GM10266 (cell line): ENCODE data around the gene RAE1.

Experiments
- DNase-seq: peaks from one replicate; pipeline ENCODE4 v3.0.0; 2012; ENCODE audit errors: extremely low spot score
- TF ChIP-seq, protein P1 (sequence below): IDR thresholded peaks from 2 replicates; pipeline ENCODE4 v1.5.1; 2012; ENCODE audit warnings: mild to moderate bottlenecking, low read depth; ENCODE audit not compliant: control insufficient read depth, insufficient read depth; ENCODE audit errors: missing control alignments

RAE1 gene

DNA sequence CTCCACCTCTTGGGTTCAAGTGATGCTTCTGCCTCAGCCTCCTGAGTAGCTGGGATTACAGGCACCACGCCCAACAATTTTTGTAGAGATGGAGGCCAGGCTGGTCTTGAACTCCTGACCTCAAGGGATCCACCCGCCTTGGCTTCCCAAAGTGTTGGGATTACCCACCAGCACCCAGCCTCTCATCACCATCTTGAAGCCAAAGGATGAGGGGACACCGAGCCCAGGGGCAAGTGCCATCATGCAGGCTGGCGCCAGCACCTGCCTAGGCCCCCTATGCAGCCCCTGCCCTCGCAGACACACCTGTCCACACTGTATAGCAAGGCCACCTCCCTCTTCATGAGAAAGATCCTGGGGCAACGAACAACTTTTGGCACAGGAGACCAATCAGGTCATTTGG is 34.9 kb downstream of the RAE1 start:
- no peak for DNase-seq
- TF ChIP-seq, protein P1, sequence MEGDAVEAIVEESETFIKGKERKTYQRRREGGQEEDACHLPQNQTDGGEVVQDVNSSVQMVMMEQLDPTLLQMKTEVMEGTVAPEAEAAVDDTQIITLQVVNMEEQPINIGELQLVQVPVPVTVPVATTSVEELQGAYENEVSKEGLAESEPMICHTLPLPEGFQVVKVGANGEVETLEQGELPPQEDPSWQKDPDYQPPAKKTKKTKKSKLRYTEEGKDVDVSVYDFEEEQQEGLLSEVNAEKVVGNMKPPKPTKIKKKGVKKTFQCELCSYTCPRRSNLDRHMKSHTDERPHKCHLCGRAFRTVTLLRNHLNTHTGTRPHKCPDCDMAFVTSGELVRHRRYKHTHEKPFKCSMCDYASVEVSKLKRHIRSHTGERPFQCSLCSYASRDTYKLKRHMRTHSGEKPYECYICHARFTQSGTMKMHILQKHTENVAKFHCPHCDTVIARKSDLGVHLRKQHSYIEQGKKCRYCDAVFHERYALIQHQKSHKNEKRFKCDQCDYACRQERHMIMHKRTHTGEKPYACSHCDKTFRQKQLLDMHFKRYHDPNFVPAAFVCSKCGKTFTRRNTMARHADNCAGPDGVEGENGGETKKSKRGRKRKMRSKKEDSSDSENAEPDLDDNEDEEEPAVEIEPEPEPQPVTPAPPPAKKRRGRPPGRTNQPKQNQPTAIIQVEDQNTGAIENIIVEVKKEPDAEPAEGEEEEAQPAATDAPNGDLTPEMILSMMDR, result no peak

DNA sequence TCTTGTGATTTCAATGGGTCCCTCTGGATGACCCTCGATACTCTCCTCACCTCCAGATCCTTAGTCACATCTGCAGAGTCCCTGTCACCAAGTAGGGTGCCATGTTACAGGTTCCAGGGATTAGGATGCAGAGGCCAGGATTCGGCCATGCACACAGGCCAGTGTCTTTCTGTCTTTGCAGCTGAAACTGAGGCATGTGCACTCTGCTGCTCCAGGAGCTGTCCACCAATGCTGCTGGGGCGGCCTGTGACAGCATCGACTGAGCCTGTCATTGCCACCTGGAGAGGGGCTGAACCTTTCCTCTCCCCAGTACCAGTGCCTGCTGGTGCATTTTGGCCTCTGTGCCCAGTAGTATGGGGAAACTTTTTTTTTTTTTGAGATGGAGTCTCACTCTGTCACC is 35.7 kb downstream of the RAE1 start:
- TF ChIP-seq, protein P1, result no peak
- no peak for DNase-seq

DNA sequence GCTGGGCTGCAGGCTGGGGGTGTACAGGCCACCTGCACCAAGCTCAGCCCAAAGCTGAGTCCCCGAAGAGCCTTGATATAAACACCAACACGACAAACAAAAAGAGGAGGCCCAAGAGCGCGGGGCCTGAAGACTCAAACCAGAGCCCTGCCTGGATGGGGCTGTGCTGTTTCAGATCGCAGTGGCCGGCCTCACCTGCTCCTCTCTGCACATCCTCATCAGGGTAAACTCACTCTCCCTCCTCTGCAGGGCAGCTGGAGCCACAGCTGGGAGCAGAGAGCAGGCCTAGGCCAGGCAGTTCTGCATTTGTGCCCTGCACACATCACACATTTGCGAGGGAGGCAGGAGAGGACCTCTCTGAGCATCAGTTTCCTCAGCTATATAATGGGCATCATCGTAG is 36.4 kb downstream of the RAE1 start:
- no peak for DNase-seq
- TF ChIP-seq, protein P1, result no peak

DNA sequence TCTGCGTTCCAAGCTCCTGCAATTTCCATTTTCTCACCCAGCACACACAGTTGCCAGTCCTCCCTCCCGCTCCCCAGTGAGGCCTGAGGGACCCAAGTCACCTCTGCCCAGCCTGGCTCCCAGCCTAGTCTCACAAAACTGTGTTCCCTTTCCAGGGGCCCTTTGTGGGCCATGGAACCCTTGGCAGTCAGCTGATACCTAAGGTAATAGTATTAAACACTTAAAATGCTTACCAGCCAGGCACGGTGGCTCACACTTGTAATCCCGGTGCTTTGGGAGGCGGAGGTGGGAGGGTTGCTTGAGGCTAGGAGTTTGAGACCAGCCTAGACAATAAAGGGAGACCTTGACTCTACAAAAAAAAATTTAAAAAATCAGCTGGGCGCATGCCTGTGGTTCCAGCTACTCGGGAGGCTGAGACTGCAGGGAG is 36.9 kb downstream of the RAE1 start:
- no peak for DNase-seq
- TF ChIP-seq, protein P1, result no peak

DNA sequence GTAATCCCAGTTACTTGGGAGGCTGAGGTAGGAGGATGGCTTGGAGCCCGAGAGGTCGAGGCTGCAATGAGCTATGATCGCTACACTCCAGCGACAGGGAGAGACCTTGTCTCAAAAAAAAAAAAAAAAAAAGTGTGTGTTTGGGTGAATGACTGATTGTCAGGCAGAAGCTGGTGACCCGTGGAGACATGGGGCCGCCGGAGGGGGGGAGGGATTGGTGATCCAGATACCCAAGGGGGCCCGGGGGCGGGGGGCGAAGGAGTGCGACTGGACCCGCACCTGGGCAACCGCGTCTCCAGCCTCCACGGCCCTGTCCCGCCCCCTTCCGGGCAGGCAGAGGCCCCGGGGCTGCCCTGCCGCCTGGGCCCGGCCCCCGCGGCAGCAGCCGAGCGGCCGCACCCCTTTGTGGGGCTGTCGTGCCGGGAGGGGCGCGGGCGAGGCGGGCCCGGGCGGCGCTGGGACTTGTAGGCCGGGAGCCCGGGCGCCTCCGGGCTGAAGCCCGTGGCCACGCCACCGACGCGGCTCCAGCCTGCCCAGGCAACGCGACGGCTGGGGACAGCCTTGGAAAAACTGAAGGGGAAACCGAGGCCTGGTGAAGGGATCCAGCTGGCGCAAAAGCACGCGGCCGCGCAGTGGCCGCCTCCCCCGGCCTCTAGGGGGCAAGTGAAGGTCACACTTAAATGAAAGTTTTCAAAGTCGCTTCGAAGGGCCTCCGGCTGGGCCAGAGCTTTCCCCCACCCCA is 38.1 kb downstream of the RAE1 start:
- TF ChIP-seq, protein P1, result peak; percentile 57
- DNase-seq, result peak; percentile 86

DNA sequence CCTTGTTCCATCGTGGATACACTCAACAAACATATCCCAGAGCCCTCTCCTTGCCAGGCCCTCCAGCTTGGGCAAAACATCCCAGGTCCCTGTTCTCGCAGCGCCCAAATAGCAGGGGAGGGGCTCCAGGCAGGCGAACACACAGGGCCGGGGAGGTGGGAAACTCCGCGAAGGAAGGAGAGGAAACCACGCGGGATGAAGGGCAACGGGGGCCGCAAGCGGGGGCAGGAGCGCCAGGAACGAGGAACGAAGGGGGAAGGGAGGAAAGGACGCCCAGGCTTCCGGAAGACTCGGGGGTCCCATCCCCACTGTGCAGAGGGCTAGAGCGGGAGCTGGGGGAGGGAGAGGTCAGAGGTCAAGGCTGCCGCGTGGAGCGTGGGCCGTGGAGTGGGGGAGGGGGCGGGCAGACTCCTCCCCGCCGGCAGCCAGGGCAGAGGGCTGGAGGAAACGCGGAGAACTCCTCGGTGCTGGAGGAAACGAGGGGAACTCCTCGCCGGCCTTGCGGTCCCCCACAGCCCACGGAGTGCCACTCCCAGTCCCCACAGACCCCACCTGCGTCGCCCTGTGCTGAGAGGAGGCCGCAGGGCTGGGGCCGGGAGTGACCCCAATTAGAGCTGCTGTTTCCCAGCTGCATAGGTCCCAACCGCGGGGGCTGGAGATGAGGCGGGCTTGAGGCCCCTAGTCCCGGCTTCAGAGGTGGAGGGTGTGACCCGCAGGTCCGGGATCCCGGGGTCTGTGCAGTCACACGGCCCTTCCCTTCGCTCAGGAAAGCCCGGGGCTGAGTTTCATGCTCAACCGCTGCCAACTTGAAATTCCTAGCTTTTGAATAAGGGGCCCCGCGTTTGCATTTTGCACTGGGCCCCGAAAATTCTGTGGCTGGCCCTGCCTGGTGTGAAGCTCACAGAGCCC is 38.9 kb downstream of the RAE1 start:
- TF ChIP-seq, protein P1, result no peak
- DNase-seq, result peak; percentile 77
